ENCODE data around the gene CFAP45.

Gene CFAP45

DNA sequence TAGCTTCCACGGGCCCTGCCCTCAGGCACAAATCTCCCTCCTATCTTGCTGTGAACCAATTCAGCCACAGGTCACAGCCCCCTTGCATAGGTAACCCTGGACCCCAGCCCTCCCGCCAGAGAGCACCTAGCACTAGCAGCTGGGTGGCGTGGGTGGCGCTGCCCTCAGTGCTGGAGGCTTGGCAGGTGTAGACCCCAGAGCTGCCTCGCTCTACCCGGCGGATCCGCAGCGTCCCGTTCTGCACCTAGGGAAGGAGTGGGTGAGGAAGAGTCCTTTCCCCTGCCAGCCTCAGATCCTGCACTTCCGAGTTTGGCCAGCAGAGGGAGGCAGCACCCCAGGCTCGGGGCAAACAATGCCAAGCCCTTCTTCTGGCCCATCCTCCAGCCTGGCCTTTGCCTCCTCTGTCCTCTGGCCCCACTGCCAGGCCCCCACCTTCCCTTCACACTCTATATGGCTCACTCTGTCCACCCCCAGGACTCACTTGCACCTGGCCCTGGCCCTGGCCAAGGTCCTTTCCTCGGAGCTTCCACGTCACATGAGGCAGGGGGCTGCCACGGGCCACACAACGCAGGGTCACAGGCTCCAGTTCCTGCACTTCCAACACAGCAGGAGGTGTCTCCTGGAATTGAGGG lies 36.4 kb upstream of the CFAP45 start:
- DNase-seq (ENCODE audit: low spot score): peak; percentile 87

DNA sequence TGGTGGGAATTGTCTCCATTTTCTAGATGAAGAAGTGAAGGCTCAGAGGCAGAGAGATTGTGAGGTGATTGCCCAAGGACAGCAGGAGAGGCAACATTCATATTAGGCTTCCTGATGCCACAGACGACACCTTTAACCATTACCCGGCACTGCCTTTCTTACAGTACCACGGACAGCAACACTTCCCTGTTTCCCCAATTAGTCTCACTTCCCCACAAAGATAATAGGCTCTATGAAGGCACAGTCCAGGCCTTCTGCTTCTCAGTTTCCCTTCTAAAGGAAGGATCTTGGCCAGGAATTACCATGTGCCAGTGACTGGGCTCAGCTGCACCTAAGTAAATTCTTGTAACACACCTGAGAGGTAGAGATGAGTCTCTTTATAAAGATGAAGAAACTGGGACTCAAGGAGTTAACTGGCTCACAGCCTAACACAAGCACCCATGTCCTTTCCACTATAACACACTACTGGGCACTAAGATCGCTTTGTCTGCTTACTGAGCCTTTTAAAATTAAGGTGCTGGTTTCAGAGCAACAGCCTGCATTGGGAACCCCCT lies 35.8 kb upstream of the CFAP45 start:
- DNase-seq (ENCODE audit: low spot score): no peak

DNA sequence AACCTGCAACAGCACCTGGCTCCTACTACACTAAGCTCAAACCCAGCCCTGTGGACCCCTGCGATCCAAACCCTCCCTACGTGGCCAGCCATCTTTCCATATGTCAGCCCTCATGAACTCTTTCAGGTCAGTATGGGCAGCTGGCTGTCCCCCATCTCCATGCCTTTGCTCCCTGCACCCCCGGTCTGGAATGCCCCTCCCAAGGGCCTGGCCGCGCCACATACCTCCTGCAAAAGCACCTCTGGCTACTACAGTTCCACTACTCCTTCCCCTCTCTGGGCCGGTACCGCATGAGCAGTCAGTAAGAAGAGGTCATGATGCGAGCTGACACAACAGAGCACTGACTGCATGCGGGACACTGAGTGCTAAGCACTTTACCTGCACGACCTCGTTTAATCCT lies 35.3 kb upstream of the CFAP45 start:
- no peak for DNase-seq (ENCODE audit: low spot score)

DNA sequence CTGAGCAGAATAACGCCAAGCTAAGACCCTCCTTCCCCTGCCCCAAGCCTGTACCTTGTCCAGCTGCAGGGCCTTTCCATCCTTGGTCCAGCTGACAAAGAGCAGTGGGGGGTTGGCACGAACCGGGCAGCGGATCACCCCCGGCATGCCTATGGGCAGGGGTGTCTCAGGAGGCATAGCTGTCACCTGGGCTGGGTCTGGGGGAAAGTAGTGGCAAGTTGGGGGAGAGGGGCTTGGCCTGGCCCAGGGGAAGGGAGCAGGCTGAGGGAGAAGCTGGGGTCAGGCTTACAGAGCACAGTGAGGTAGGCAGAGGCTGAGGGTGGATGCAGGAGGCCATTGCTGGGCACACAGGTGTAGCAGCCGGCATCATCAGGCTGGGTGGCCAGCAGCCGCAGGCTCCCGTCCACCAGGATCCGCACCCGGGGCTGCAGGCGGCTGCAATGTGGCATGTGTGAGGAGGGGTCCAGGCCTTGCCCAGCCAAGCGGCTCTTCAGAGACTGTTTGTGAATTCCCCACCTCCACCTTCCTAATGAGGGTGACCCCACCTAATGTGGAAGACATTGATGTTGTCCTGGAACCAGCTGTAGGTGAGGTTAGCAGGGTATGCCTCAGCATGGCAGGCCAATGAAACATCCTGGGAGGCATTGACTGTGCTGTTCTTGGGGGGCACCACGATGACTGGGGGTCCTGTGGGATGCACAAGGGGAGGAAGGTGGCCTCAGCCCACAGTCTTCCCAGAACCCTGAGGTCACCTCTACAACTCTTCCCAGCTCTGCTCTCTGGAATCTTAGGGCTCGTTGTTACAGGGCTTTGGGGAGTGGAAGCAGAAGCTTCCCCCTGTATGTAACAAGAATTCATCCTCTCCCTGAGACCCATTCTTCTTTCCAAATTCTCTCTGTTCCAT lies 34.4 kb upstream of the CFAP45 start:
- DNase-seq (ENCODE audit: low spot score): no peak

DNA sequence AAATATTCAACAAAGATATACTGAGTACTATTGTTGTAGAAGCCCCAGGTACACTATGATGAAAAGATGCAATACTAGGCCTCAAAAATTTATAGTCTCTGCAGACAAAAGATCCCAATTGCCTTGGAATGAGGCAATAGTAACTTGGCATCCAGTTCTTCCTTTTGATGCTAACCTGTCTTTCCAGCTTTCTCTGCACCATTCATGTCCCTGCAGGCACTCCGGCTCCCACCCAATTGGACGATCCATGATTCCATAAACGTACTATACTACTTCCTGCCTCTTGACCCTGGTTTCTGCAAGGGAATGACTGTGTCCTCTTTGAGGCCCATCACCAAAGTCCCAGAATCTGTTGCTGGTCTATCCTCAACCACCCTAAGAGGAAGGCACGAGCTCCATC lies 33.4 kb upstream of the CFAP45 start:
- DNase-seq (ENCODE audit: low spot score): no peak

DNA sequence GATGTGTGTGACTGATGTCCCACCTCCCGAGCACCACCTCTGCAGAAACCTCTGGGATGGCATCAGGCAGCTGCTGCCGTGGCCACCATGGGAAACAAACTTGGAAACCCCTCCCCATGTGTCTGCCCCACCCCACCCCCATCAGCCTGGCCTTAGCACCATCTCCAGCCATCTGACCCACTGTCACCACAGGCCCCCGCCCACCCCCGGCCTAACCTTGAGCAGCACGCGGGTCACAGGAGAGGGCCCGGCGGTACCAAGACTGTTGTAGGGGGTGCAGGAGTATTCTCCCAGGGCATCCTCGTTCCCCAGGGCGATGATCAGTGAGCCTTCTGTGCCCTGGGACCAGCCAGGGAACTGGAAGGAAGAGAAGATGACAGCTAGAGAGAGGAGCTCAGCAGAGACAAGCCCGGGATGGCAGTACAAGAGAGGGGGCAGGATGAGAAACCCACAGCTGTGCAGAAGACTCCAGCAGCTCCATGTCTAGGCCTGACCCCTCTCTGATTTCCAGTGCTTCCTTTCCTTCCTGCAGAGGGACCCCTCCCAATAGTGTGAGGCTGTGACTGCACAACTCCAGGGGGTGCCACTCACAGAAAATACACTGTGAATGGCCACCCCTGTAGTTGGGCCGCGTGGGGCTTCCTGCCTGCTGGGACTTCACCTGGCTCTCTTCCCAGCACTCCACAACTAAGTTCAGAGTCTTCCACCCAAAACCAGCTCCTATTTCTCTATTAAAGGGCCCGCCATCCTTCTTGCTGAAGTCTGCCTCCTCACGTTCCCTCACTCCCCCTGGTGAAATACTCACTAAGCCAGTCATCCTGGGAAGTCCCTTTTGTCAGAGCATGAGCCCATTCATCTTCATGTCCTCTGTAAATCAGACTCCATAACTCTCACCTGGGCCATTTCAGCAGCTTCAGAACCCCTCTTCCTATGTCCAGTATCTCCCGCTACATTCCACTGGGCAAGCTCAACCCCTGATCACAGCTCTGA lies 32.6 kb upstream of the CFAP45 start:
- no peak for DNase-seq (ENCODE audit: low spot score)

DNA sequence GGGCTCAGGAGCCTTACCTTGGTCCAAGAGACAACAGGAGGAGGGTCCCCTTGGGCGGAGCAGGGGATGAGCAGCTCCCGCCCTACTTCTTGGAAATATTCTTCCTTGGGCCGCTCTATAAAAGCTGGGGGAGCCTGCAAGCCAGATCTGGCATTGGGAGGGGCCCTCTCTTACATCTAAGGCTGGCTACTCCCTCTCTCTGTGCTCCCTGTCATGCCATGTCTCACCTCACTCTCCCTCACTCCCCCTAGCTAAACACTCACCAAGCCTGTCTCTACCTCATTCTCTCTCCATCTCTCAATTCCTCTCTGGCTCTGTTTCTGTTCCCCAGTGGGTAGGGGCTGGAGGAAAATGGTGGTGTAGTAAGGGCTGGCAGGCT lies 31.8 kb upstream of the CFAP45 start:
- no peak for DNase-seq (ENCODE audit: low spot score)

DNA sequence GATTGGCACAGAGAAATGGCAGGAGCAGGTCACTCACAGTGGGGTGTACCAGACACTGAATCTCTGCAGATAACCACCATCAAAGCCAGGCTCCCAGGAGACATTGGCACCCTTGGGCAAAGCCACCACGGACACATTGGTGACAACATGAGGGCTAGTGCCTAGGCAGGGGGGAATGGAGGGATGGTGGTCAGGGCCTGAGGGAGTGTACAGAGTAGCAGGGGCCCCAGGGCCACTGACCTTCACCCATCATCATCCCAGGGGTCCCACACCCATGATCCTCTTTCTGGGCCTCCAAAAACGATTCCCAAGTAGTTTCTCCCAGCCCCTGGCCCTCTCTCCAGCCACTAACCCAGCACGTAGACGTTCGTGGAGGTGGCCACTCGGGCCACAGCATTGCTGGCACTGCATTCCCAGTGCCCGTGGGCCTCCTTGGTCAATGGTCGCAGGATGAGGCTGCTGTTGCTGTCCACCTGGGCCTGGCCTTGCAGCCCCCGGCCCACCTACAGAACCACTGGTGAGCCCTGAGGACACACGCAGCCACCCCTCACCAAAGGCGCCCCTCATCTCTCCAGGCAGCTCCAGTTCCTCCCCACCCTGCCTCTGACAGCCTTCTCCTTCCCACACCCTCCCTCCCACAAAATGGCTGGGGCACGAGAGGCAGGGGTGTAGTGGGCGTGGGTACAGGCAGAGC lies 31.3 kb upstream of the CFAP45 start:
- no peak for DNase-seq (ENCODE audit: low spot score)

DNA sequence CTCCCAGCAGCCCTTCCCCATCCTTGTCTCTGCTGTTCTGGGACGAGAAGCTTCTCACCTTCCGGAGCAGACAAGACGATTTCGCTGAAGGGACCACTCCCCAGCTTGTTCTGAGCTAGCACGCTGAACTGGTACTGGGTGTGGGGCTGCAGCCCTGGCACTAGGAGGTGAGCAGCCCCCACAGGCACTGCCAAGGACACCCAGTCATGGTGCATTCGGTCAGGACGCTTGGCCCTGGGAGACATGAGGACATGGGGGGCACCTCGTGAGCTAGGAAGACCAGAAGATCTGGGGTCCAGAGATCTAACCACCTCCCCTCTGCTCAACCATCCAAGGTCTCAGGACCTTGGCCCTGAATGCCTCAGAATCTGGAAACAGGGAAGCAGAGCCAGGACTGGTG lies 30.7 kb upstream of the CFAP45 start:
- no peak for DNase-seq (ENCODE audit: low spot score)

DNA sequence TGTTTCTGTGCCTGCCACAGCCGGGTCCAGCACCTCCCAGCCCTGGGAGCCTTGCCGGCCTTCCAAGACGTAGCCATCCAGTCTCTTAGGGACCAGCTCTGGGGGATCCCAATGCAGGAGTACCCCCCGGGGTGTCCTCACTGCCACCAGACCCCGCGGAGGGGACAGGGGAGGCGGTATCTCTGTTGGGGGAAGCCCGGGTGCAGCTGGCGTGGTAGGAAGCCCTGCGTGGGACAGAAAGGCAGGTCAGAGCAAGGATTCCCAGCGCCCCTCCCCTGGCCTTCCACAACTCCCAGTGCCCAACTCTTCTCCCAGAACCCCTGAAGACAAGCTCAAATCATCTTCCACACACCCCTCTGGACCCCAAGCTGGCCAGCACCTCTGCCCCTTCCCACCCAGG lies 30.3 kb upstream of the CFAP45 start:
- DNase-seq (ENCODE audit: low spot score): no peak

DNA sequence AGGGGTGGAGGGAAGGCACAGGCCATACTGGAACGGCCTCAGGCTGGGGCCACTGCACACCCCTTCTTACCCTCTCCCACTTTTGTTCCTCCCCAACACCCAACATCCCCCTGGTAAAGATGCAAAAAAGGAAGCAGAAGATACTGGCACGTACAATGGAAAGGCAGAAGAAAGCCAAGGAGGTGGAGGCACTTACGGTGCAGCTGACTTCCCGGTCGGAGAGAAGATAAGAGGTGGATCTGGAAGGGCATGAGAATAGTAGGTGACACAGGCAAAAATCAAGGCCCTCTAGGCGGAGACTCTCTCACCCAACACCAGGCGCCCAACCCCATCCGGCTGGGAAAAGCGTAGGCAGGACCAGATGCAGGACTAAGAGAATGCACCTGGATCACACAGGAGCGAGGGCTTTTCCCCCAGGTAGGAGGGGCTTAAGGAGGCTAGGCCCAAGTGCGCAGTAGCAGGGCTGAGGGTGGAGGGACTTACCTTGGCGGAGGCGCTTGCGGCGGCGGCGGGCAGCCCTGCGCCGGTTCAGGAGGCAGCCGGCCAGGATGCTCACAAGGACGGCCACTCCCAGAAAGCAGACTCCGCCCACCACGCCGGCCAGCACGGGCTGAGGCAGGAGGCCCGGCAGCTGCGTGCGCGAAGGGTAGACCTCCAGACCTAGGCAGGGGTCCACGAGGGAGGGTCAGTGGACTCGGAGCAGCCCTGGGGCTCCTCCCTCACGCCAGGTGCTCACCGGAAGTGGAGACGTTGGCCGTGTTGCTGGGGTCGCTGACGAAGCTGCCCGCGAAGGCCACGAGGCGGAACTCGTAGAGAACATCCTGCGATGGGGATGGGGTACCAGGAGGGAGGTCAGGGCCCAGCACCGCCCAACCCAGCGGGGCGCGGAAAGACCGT lies 29.4 kb upstream of the CFAP45 start:
- no peak for DNase-seq (ENCODE audit: low spot score)

DNA sequence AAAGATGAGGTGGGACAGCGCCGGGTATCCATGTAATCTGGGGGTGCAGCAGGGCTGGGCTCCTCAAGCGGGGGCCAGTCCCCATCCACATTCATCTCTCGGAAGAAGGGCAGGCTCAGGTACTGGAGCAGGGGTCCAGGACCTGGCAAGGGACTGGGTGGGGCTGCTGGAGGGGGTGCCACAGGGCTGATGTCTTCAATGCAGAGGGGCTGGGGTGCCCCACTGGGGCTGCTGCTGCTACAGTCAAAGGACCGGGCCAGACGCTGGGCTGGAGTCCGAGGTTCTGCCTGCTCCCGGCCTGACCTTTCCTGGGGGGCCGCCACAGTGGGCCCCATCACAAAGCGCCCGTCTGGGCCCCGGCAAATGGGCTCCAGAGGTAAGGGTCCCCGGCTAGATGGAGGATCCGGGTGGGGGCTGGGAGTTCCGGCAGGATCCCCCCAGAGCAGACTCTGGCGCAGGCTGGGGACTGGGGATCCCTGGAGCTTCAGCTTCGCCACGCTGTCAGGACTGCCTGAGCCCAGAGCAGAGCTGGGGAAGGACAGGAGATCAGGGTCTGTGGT lies 28.6 kb upstream of the CFAP45 start:
- no peak for DNase-seq (ENCODE audit: low spot score)

DNA sequence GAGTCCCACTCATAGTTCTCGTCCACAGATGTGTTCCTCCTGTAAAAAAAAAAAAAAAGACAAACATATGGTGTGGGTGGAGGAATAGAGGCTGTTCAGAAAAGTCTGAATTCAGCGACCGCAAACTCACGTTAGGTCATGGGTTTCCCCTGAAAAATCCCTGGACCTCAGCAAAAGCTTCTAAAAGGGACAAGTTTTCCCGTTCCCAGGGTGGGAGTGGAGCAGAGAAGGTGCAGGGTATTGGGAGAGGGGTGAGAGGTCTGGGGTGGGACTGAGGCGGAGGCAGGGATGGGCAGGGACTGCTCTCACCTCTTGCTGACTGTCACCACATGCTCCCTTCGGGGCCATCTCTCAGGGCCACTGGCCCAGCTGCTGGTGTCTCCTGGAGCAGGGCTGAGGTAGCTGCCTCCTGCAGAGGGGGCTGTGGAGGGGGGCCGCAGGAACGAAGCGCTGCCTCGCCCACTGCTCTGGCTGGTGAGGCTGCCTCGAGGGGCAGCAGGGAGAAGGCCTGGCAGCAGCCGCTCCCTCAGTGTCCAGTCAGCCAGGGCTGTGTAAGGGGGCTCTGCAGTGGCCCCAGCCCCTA lies 28.0 kb upstream of the CFAP45 start:
- DNase-seq (ENCODE audit: low spot score): no peak

DNA sequence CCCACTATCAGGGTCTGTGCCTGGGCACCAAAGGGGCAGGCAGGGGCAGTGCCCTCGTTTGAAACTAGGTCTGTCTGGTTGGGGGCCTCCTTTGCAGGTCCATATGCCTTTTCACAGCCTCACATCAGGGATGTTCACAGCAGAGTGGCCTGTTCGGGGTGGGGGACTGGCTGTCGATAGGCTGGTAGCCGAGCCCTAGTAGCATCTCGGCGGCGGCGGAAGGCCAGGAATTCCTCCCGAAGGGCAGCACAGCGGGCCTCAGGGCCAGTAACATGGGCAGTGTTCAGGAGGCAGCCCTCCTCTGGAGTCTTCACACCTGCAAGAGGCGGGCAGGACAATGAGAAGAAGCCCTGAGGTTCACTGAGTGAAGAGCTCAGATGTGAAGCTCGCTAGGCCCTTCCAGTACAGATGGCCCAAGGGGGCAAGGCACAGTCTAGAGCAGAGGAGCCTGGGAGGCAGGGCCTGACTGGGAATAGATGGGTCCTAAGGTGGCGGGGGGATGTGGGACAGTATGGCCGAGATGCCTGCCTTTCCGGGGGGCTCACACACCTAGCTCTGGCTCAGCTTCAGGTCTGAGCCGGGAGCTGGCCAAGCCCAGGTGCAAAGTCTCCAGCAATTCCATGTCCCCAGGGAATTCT lies 27.4 kb upstream of the CFAP45 start:
- DNase-seq (ENCODE audit: low spot score): no peak

DNA sequence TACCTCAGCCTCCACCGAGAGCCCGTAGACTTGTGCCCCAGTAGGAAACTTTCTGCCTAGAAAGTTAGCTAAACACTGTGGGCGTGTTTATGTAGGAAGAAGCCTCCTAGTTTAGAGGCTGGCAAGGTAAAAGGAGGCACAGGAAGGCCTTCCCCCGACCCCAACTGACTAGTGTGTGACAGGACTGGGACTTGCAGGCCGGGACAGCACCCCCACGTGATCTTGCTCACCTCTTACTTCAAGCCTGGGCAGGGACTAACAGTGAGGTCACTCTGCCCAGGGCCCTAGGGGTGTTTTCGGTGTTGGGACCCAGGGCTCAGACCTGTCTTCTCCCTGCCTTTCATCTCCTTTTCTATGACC lies 25.7 kb upstream of the CFAP45 start:
- DNase-seq (ENCODE audit: low spot score): peak; percentile 55

DNA sequence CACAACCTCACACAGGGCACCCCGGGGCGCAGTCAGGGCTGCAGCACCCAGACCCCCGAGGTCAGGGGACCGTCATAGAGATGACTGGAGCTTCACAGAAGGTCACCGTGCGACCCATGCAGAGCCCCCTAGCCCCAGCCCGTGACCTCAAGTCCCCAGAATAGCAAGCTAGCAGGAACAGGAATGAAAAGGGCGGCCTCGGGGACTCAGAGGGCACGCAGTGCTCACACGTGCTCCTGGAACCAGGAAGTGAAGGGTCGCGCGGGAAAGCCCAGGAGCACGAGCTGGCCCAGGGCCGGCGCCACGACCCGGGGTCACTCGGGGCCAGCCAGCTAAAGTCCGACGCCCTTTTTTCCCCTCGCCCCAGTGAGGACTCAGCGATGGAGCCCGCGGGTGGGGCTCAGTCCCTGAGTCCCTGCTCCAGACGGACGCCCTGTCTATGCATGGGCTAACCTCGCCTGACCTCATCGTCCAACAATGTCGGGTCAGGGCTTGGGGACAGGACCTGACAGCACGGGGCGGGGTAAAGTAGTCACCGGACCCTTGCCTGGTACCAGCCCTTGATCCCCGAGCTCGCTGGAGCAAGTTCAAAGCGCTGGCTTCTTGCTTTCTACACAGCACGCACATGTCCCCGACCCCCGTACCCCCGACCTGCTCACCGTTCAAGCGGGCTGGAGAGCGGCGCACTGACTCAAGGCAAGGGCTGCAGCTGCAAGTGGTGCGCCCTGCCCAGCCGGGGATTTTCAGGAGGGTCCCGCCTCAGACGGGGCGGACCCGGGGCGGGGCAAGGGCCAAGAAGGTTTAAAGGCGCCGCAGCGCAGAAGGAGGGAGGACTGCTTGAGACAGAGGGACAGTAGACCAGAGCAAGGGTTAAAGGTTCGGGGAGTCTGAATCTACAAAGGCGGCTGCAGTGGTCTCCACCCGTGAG lies 25.1 kb upstream of the CFAP45 start, which contains the start of gene TAGLN2:
TAGLN2 (minus strand) TSS at position 717 of the 928 bp plus-strand sequence. CDS start 4,998 bp downstream, outside the sequence.
- DNase-seq (ENCODE audit: low spot score): peak; percentile 93

DNA sequence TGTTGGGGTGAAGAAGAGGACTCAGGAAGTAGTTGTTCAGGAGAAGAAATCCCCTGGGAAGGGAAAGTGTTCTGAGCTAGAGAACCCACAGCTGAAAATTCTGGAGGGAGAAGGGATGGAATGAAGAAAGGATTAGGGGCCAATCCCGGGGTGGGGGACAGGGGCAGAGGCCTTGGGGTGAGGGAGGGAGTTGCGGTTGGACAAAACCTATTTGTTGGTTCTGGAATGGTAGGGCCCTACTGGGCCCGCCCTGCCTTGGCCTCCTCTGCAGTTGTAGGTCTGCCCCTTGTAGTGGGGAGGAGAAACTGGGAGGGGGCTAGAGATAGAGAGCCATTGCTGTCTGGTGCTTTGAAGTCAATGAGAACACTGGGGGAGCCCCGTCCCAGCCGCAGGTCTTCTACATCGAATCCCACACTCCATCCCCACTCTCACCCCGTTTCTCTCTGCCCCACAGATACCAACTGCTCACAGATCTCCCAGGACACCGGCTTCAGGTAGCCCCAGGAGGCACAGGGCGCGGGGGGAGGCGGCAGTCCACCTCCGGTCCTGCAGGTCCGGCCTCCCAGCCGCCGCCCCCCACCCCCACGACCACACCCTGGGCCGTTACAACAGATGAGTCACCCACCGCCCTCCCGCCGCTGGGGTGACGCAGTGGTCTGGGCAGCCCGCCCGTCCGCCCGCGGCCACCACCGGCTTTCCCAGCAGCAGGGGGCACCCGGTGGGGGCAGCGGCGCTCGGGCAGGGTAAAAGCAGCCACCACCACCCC lies 24.2 kb upstream of the CFAP45 start:
- DNase-seq (ENCODE audit: low spot score): peak; percentile 82

Data from HuH-7 (cell line).